ENCODE measurements around the gene MANEA.

DNA sequence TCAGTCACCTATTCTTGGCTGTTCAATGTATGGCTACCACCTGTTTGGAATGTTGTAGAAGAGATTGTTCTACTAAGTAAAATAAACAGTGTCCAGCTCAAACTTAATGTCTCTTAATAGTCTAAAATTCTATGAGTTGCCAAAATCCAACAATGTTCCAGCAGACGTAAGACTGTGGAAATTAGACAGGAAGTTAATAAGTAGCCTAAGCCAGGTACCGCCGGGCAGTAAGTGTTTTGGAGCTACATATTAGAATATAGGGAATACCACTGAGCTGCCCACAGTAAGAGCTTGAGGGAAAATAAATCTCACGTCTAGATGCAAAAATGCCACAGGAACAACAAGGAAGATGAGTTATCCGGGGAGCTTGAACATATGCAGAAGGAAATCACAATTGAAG is 7.8 kb upstream of the MANEA start:
- TF ChIP-seq CTCF (optimal IDR thresholded peaks at IDR 0.05 in 1 of 3, IDR thresholded peaks at IDR 0.05 in 1 of 3, conservative IDR thresholded peaks at IDR 0.05 in 1 of 3; ENCODE audit: extremely low read depth in 1 of 3, insufficient read depth in 2 of 3, low read length in 3 of 3) = no peak
- no peak for TF ChIP-seq EZH2 (IDR thresholded peaks at IDR 0.05; ENCODE audit: low read length)

Data from keratinocyte (primary cell).